HG02852 (cell line): ENCODE measurements around the gene SULT4A1.

ENCODE experiments used
- ATAC-seq: cut with Tn5 transposase; IDR thresholded peaks from one replicate; pipeline ENCODE4 v1.9.1; 2021; ENCODE audit warnings: mild to moderate bottlenecking, moderate library complexity; ENCODE audit not compliant: unreplicated experiment

Gene SULT4A1

DNA sequence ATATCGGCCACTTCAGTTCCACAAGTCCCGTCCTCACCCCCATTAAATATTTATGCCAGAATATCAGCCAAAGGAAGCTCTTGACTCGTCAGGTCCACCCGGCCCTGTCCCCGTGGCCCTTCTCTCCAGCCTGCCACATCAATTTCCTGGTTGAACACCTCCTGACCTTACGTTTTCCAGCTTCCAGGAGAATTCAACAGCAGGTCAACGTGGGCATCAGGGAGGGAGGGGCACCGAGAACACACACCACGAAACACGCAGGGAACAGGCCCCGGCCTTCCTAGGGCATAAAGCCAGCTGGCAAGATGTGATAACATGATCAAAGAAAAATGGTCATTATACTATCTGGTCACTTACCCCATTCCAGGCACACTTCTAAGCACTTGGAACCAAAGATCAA is 15.3 kb downstream of the SULT4A1 start:
- ATAC-seq = no peak

DNA sequence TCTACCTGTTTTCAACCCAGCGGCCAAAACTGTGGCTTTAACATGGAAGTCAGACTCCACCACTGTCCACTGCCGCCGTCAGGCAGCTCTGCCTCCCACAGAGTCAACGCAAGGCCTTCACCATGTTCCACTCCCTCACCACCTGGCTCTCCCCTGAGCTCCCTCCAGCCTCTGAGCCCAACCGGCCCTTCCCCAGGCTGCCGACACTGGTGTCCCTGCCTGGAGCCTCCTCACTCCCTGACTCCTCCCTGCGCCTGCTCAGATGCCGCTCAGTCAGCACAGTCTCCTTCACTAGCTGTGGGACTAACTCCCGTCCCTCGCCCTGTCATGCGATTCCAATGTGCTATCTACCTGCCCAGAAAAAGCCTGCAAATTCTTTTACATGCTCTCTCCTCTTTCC is 16.3 kb downstream of the SULT4A1 start:
- ATAC-seq = no peak

DNA sequence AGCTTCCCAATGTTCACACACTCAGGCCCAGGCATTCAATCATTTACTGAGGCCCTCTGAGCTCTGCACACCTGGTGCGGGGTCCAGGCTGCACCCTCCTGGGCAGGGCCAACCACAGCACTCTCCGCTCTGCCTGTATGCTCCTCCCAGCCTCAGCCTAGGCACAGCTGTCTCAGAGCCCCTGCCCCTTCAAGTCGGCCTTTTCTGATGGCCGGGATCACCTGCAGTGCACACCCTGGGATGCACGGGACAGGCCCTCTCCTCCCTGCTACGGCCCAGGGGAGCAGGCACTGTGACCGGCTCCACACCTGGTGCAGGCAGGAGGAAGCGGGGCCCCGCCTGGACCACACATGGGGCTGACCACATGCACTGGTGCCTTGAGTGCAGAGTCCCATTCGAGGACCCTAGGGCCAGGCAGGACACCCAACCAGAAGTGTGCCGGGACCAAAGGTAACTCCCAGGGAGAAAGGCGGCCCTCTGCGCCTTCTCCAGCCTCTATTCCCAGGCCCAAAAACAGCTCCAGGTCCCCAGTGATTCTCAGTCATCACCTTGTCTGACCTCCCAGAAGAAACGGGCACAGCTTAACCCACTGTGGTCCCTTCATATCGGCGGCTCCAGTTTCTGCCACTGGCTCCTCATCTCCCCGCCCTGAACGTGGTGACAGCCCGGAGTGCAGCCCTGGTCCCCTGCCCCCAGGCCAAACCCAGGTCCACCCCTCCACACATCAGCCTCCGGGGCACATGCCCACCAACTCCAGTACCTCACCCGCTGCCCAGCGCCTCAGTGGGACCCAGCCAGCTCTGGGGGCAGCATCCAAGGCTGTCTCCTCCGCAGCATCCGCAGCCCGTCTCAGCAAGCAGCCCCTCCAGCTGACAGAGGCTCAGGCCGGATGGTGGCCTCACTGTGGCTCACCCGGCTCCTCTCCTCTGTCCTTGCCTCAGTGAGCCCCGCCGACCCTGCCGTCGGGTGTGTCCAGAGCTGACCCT is 17.5 kb downstream of the SULT4A1 start:
- ATAC-seq = no peak

DNA sequence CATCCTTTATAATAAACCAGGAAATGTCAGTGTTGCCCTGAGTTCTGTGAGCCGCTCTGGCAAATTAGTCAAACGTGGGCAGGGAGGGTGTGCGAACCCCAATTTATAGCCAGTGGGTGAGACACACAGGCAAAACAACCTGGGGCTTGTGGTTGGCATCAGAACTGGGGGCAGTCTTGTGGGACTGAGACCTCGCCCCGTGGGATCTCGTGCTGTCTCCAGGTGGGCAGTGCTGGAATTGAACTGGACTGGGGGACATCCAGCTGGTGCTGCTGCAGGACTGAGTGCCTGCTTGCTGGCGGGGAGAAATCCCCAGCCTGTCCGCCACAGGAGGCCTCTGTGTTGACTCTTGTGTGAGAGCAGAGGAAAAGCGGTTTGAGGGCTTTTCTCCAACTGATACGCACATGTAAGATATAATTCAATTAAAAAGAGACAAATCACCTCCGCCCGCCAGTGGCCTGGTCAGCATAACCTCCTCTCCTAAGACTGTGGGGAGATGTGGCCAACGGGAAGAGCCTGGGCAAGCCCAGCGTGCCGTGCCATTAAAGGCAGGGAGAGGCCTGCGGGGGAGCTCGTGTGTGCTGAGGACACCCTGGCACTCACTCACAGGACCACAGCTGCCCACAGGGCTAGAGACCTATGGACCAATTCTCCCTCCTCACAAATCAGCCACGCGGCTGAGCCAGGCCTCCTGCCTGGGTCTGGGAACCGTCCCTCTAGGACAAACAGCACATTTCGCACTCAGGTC is 18.4 kb downstream of the SULT4A1 start:
- no peak for ATAC-seq

DNA sequence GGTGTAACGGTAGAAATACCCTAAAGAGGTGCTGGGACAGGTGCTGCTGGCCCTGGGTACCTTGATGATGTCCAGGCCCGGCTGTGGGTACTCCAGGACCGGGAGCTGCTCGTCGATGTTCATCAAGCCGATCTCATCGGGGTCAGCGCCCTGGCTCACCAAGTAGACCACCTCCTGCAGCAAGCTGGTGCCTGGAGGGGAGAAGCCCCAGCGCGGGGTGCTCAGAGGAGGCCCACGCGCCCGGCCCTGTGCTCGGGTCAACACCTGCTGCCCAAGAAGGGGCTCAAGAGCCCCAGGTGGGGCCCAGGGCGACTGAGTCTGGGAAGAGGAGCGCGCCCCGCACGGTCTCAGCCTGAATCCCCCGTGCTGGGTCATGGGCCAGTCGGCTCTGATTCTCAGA is 20.6 kb downstream of the SULT4A1 start:
- no peak for ATAC-seq

DNA sequence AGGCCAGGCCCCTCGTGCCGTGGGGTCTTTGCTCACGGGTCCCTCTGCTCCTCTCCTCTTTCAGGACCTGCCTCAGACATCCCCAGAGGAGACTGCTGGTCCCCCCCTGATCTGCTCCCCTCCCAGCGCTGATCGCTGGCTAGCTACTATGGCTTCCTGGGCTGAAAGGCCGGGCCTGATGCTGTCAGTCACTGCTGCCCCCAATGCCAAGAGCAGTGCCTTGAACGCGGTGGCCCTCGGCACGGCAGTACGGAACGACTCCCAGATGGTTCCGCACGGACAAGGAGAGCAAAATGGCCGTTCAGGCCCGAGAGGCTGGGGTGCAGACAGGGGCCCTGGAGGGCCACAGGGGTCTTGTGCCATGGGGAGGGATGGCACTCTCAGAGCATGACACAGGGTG is 21.5 kb downstream of the SULT4A1 start:
- ATAC-seq = no peak

DNA sequence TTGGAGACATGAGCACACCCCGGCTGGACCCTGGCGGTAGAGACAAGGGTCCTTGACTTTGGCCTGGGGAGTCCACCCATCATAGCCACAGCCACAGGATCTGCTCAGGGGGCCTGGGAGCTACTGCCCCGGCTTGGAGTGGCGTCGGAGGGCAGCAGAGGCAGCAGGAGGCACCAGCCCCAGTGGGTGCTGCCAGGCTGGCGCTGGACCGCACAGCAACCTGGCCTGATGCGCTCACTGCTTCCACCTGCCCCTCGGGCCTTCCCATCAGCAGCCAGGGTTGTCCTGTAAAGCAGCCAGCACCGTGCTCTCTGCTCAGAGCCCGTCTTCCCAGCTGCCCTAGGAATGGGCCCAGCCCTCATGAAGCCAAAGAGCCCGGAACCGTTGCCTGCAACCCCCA is 21.9 kb downstream of the SULT4A1 start:
- ATAC-seq = no peak

DNA sequence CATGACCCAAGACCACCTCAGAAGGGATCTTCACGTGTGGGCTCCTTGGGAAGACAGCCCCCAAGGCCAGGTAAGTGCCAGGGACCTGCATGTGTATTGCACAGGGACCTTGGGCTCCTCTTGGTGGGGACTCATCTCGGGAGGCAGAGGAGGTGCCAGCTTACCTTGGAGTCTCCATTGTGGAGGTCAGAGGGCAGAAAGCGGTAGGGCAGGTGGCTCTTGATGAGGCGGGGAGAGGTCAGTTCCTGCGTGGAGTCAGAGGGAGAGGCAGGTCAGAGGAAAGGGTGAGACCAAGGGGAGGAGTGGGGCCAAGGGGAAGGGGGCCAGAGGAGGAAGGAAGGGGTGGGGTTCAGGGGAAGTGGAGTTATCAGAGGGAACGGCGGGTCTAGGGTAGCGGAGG is 22.5 kb downstream of the SULT4A1 start:
- no peak for ATAC-seq

DNA sequence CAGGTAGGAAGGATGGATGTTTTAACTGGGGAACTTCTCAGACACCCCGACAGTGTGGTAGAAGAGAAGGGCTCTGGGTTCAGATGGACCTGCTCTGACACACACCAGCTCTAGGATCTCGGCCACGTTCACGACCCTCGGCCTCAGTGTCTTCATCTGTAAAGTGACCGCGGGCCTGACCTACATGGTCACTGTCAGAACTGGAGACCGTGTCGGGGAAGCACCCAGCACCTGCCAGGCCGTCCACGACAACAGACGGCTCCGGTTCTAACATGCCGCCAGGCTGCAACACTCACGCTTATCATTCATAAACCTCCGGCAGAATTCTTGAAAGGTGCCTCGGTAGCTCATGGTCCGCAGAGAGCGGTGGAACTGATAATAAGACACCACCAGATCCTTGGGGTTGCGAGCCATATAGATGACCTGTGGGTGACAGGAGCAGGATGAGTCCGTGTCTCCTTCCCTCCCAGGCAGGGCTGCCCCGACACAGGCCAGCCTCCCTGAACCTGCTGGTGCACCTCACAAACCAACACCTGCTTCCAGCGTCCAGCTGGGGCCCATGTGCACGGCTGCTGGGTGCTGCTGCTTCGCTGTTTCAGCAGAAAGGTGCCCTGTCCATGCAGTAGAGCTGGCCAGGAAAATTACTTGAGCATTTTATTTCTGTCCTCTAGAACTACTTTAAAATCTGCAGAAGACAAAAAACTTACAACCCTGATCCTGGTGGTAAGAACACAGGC is 23.6 kb downstream of the SULT4A1 start:
- no peak for ATAC-seq

DNA sequence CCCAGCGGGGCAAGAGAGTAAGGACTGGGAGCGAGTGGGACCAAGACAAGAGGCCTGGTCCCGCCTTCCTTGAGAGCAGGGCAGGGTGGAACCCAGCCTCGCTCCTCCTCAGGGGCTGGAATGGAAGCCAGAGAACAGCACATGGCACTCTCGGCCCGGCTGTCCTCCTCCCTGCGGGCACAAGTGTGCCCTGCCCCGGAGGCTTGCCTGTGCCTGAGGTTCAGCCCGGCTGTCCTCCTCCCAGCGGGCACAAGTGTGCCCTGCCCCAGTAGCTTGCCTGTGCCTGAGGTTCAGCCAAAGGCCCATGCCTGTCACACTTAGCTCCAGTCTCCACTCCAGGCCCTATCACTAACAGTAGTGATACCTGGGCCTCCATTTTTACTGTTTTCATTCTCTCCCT is 24.2 kb downstream of the SULT4A1 start:
- no peak for ATAC-seq

DNA sequence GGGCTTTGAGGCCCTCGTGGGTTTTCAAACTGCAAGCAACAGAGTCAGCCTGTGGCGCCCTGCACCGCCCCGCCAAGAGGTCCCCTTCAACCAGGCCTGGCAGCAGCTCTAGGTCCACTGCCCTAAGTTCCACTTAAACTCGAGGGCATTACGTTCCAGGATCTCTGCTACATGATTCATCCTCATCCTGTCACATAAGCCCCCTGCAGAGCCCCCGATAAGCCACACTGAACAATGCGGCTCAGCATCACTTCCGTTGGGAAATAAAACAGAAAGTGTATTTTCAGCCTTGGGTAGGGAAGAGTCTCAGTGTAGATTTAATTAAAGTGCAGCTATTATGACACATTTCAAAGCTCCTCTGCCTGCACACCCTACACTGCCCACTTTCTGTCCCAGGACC is 24.6 kb downstream of the SULT4A1 start:
- no peak for ATAC-seq

DNA sequence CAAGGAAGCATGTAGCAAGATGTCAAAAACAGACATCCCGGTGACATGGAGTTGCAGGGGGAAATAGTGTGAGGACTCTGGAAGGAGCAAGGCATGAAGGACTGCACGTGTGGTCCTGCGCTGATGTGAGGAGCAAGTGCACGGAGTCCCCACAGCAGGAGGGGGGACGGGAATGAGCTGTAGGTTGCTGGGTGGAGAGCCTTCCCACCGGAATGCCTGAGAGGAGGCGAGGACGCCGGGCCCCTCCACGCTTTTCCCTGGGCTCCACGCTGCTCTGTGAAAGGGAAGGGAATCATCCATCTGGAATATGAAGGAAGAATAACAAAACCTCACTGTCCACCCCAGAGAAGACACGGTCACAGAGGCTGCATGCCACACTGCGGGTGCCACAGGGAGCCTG is 26.6 kb downstream of the SULT4A1 start:
- no peak for ATAC-seq

DNA sequence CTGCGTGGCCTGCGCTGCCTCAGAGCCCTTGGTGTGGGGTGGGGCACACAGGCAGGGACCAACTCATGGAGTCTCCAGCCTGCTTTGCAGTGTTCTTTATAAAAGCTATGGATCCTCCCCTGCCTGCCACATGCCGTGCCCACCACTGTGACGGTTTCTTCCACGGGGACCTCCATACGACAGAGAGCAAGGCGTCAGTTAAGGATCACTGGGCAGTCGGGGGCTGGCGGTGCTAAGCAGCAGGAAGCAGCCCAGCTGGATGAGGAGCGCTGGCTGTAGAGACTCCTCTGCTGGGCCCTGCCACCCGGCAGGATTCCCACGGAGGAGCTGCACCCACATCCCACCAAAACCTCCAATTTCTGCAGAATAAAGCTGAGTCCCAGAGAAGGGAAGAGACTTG is 27.1 kb downstream of the SULT4A1 start:
- no peak for ATAC-seq

DNA sequence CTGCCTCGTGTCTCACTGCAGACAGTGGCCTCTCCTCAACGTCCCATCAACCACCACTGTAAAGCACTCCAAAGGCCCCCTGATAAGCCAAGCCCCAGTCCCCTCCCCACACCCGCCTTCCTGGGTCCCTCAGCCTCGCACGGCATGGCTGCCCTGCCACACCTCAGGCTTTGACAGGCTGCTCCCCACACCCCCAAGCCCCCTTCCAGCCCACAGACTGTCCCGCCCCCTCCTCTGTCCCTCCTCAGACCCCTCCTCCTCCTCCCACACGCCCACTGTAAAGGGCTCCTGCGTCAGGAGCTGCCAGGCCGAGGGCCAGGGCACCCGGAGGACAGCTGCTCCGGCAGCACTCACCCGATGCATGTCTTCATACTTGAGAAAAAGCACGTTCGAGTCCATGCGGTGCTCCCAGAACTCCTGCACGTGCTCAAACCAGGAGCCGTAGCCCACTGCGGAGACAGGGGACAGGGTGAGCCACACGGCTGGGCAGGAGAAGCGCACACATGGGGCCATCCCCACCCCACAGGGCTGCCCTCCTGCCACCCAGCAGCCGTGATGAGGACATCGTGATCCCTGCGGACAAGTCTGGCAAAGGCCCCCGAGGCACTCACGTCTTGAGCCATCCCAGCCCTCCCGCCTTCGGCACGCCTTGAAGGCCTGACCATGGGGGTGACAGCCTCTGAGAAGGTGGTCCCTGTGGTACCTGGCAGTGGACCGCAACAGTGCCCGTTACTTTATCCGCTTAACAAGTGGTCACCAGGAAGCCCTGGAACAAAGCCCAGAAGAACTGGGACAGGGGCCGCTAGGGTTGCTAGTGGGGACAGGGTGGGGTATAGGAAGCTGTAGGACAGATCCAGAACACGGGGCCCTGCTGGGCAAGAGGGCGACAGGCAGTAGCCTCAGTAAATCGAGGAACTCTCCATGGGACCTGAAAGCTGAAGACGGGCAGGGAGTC is 28.8 kb downstream of the SULT4A1 start:
- ATAC-seq = no peak

DNA sequence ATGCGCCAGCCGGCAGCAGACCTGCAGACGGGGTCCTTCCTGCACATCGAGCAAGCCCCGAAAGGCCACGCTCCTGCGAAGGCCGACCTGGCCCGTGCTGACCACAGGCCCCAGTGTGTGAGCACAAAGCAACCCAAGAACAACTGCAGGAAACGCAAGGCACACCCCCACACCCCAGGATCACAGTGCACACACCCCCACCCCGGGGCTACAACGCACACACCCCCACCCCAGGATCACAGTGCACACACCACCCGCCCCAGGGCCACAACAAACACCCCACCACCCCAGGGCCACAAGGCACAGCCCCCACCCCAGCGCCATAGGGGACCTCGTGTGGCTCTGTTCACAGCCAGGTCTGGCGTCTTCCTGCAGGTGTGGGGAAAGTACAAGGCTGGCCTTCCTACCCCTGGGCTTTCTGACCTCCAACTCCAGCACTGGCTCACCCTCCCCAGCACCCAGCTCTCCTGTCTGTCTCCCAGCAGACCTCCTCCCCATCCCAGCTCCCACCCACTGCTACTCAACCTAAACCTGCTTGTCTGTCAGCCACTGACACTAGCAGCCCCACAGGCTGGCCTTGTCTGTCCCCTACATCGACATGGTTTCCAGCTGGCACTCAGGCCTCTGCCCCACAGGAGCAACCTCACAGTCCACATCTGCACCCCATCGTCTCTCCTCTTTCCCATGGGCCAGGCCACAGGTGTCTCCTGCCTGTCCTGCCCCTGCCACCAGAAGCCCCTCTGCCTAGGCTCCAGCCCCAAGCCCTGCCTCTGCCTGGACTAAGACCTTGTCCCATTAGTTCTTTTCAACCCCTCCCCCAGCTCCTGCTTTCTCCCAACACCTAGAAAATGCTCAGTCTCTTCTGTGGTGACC is 29.7 kb downstream of the SULT4A1 start:
- no peak for ATAC-seq

DNA sequence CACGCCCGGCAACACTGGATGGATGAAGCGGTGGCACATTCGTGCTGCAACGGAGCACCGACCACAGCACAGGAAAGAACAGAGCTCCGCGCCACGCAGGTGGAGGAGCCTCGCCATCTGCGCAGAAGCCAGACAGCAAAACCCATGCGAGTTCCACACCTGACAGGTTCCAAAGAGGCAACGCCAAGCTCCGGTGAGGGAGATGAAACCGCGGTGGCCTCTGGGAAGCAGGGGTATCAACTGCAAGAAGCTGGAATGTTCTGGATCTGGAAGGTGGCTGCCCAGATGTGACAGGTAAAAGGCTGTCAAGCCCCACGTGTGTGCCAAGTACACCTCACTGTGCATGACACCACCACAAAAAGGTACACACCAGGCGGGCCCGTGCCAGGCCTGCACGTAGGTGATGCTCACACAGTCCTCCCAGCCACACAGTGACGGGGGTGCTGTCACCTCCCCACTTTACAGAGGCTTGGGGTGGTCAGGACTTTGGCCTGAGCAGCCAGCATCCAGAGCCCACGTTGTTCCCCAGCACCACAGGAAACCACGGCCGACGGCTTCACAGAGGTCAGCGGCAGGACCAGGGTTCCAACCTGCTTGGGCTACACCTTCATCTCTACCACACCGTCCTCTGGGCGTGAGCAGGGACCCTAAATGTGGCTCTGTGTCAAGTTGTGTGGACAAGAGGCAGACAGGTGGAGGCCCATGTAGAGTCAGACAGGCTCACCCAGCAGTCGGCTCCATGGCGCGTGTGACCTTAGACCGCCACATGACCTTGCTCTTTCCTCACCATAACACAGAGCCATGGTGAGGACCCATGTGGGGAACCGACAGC is 30.5 kb downstream of the SULT4A1 start:
- no peak for ATAC-seq

DNA sequence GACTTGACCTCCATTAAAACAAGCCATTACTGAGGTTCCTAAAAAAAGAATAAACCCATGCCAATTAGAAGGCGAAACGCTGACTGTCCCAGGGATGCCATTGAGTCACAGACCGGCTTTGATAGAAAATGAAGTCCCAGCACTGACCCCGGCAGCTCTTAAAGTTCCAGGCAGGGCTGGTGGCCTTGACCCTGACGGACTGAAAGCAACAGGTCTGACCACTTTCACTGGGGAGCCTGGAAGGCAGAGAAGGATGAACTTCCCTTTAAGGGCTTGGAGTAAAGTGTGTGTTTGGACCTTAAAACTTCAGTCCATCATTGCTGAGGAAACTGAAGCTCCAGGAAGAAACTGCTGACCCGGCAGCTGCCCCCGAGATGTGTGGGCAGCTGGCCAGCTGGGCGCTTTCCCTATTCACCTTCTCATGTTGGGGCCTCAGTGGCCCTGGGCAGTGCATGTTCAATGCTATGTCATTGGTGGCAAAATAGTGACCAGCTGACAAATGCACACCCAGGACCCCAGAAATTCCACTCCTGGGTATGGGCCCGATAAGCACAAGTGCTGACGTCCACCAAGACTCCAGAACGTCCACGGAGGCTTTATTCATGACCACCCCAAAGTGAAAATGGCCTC is 31.3 kb downstream of the SULT4A1 start:
- ATAC-seq = no peak
